ENCODE results near the gene SLC15A3.

Gene SLC15A3

GRCh38 chr11:60919320-60919719 lies 32.7 kb downstream of the SLC15A3 start:
- no peak overlapping the region for H3K4me3 ChIP-seq (ENCODE audit: insufficient read depth, low read length, poor library complexity, severe bottlenecking)
- no peak overlapping the region for H3K4me2 ChIP-seq (ENCODE audit: low read depth, low read length, poor library complexity, severe bottlenecking)
- H3K79me2 ChIP-seq (ENCODE audit: insufficient read depth, low read length), result peaks cover 36% of the 10 kb centered on the region
- no peak overlapping the region for H3K9ac ChIP-seq (ENCODE audit: low read length)
- peaks cover 7% of the 10 kb centered on the region; the same call in 1 of the 2 replicates for H3K36me3 ChIP-seq (ENCODE audit: low read length)
- 0 out of 2 replicates have a peak overlapping the region, but pooled peaks have one; percentile 3 for H3K27ac ChIP-seq (ENCODE audit: low read depth, low read length)
- peaks cover 10% of the 10 kb centered on the region for H3F3A ChIP-seq (ENCODE audit: insufficient read depth)
- TF ChIP-seq EZH2phosphoT487 (conservative IDR thresholded peaks at IDR 0.05; ENCODE audit: low read length) (no peak), CTCF (IDR thresholded peaks at IDR 0.05; ENCODE audit: insufficient read depth, low read length, poor library complexity, severe bottlenecking) (no peak)
- no peak overlapping the region for H2AFZ ChIP-seq (ENCODE audit: low read depth, low read length, severe bottlenecking)
- H3K9me3 ChIP-seq (ENCODE audit: insufficient read depth, low read length), result no peaks in the 10 kb centered on the region
- H3K9me2 ChIP-seq (replicated peaks; ENCODE audit: insufficient read depth, low read length), result no peaks in the 10 kb centered on the region
- no peaks in the 10 kb centered on the region for H4K20me1 ChIP-seq (ENCODE audit: low read depth, low read length)
- no peaks in the 10 kb centered on the region for H3K27me3 ChIP-seq (ENCODE audit: low read length)

- Histone ChIP-seq H3K27ac (ENCODE audit: low read depth, low read length) (0 out of 2 replicates have a peak overlapping the region, but pooled peaks have one; percentile 3), H3K4me3 (ENCODE audit: insufficient read depth, low read length, poor library complexity, severe bottlenecking) (no peak overlapping the region), H3K27me3 (ENCODE audit: low read length) (no peaks in the 10 kb centered on the region), H3K9ac (ENCODE audit: low read length) (no peak overlapping the region), H3F3A (ENCODE audit: insufficient read depth) (peaks cover 10% of the 10 kb centered on the region), H4K20me1 (ENCODE audit: low read depth, low read length) (no peaks in the 10 kb centered on the region), H3K4me2 (ENCODE audit: low read depth, low read length, poor library complexity, severe bottlenecking) (no peak overlapping the region), H3K79me2 (ENCODE audit: insufficient read depth, low read length) (peaks cover 36% of the 10 kb centered on the region), H3K36me3 (ENCODE audit: low read length) (peaks cover 7% of the 10 kb centered on the region; the same call in 1 of the 2 replicates), H3K9me3 (ENCODE audit: insufficient read depth, low read length) (no peaks in the 10 kb centered on the region), H2AFZ (ENCODE audit: low read depth, low read length, severe bottlenecking) (no peak overlapping the region), H3K9me2 (replicated peaks; ENCODE audit: insufficient read depth, low read length) (no peaks in the 10 kb centered on the region)
- TF ChIP-seq EZH2phosphoT487 (conservative IDR thresholded peaks at IDR 0.05; ENCODE audit: low read length) (no peak), CTCF (IDR thresholded peaks at IDR 0.05; ENCODE audit: insufficient read depth, low read length, poor library complexity, severe bottlenecking) (no peak)
Observed at GRCh38 chr11:60918939-60919265, 33.1 kb downstream of the SLC15A3 start.

GRCh38 chr11:60918251-60918938 lies 33.6 kb downstream of the SLC15A3 start:
- no peak overlapping the region for H3K9ac ChIP-seq (ENCODE audit: low read length)
- peaks cover 7% of the 10 kb centered on the region; the same call in 1 of the 2 replicates for H3K36me3 ChIP-seq (ENCODE audit: low read length)
- H4K20me1 ChIP-seq (ENCODE audit: low read depth, low read length), result no peaks in the 10 kb centered on the region
- peaks cover 36% of the 10 kb centered on the region for H3K79me2 ChIP-seq (ENCODE audit: insufficient read depth, low read length)
- H3F3A ChIP-seq (ENCODE audit: insufficient read depth), result peaks cover 10% of the 10 kb centered on the region
- H3K9me2 ChIP-seq (replicated peaks; ENCODE audit: insufficient read depth, low read length), result no peaks in the 10 kb centered on the region
- no peak overlapping the region for H3K4me2 ChIP-seq (ENCODE audit: low read depth, low read length, poor library complexity, severe bottlenecking)
- no peaks in the 10 kb centered on the region for H3K27me3 ChIP-seq (ENCODE audit: low read length)
- H3K9me3 ChIP-seq (ENCODE audit: insufficient read depth, low read length), result no peaks in the 10 kb centered on the region
- no peak overlapping the region for H3K4me3 ChIP-seq (ENCODE audit: insufficient read depth, low read length, poor library complexity, severe bottlenecking)
- no peak overlapping the region for H2AFZ ChIP-seq (ENCODE audit: low read depth, low read length, severe bottlenecking)
- TF ChIP-seq CTCF (IDR thresholded peaks at IDR 0.05; ENCODE audit: insufficient read depth, low read length, poor library complexity, severe bottlenecking) (no peak), EZH2phosphoT487 (conservative IDR thresholded peaks at IDR 0.05; ENCODE audit: low read length) (no peak)
- 0 out of 2 replicates have a peak overlapping the region, but pooled peaks have one; percentile 3 for H3K27ac ChIP-seq (ENCODE audit: low read depth, low read length)
